ENCODE results near the gene CDH3. TPM values are rescaled to one million over a fixed set of nuclear protein-coding genes. Genes with fewer than 3 reads are reported as not detected.

The CDH3 gene
- total RNA-seq, 6 donors from 2014 or later, result 3.6 to 12.3 (median 9.9) TPM

GRCh38 chr16:68749432-68749831 is 104.3 kb downstream of the CDH3 start:
- peaks cover 0 to 27% (median 7%) of the 10 kb centered on the region in 4 donors for H3K4me1 ChIP-seq
- TF ChIP-seq CTCF (IDR thresholded peaks at IDR 0.05), result no peak
- TF ChIP-seq EP300 (IDR thresholded peaks at IDR 0.05), result no peak
- no peak for TF ChIP-seq POLR2AphosphoS5 (IDR thresholded peaks at IDR 0.05)
- TF ChIP-seq POLR2A (IDR thresholded peaks at IDR 0.05), result no peak
- WGBS, 2 donors, result 66 to 72% methylated on average over 3 of the region's 3 CpGs
- H3K9me3 ChIP-seq, result no peaks in the 10 kb centered on the region
- H3K4me3 ChIP-seq, result no peak overlapping the region
- no peaks in the 10 kb centered on the region for H3K27me3 ChIP-seq
- ATAC-seq (ENCODE audit: low FRiP score in 2 of 2) (no peak), DNase-seq (peak in 1 of 2 donors; percentile 27)
- H3K36me3 ChIP-seq, result no peaks in the 10 kb centered on the region
- H3K27ac ChIP-seq, result peak overlapping the region in 2 of 4 donors; percentile 46 to 54

Small RNA genes within 50 kb of the gene (small RNA-seq; reads per million reads assigned to genes)
- gene HSPE1P5, result 0 reads per million in 4 donors
- 0 reads per million in 4 donors for gene RF01233
- gene RNA5SP429, result 0 reads per million in 4 donors

Other genes with a start within 250 kb of the CDH3 start
- 10 to 100 TPM in 1 of 6 donors, 1 to 10 TPM in 5; 1.2 to 10.7 (median 3.2) TPM for gene SMPD3, start 196.8 kb upstream of the CDH3 start, total RNA-seq
- gene ZFP90, start 106.0 kb upstream of the CDH3 start, total RNA-seq, result 10 to 100 TPM; 14.3 to 33.5 (median 20.6) TPM
- gene CDH1, start 92.0 kb downstream of the CDH3 start, total RNA-seq, result 100 to 1,000 TPM in 5 of 6 donors, 10 to 100 TPM in 1; 99.5 to 174 (median 132) TPM
- gene TANGO6, start 198.2 kb downstream of the CDH3 start, total RNA-seq, result 10 to 100 TPM; 11.7 to 30.4 (median 15.5) TPM